ENCODE data around the gene RBM10.

Gene RBM10

DNA sequence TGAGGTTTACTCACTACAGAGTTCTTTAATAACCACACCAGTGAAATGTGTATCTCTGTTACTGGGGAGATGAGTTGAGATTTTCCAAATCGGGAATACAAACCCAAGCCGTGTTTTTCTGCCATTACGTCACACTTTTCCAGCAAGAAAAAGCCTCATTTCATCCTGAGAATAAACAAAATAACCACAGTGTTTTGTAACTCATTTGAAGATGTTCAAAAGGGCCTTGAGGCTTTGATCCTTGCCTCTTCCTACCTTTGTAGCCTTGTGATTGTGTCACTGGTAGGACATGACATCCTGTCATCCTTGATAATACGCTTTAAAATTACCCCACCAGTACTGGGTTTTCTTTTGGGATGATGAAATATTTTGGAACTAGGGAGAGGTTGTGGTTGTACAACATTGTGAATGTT lies 90.7 kb downstream of the RBM10 start:
- DNase-seq (ENCODE audit: low read depth) = no peak

Measured in activated T-cell treated with anti-CD3 and anti-CD28 coated beads for 24 hours (primary cell).